Stimulated activated CD8-positive, alpha-beta memory T cell treated with anti-CD3 and anti-CD28 coated beads, Interleukin-12 subunit alpha, Interleukin-12 subunit beta, amount 100 ng/mL, for 24 hours (primary cell): ENCODE results near the gene PACSIN2.

Source experiments
- DNase-seq: peaks from one replicate; pipeline ENCODE4 v3.0.0-alpha.2; 2020; ENCODE audit errors: extremely low read depth

Gene PACSIN2

DNA sequence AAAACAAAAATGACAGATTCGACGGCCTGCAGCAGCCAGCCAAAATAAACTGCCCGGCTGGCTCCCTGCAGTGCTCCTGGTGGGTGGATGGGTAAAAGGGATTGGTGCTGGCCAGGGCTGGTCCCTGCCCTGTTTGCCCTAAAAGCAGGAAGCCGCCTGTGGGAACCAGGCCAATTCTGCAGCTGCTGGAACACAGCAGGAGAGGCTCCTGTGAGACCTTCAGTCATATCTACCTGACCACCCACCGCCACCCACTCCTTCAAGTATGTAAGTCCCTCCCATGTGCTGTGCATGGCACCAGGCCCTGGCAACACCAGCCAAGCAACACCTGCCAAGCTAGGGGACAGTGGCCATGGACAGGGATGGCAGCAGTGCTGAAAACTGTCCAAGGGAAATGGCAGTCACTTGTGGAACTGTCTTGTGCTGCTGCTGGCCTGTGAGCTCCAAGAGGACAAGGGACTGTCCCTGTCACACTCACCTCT is 109.2 kb downstream of the PACSIN2 start:
- no peak for DNase-seq

DNA sequence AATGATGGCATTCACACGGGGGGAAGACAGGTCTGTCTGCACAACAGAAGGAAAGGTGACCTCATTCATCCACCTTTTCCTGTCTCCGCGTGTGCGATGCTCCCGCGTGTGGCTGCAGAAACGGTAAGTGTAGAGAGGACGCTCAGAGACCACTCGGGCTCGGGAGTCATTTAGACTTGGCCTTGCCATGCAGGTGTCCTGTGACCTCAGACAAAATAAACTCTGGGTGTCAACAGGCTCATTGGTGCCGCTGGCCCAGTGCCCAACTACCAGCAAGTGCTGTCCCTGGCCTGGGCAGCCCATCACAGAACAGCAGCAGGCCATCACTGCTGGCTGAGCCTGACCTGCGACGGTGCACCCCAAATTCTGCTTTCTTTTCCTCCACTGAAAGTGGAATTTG is 109.7 kb downstream of the PACSIN2 start:
- DNase-seq = no peak

GRCh38 chr22:42904050-42904449 is 110.9 kb downstream of the PACSIN2 start:
- no peak for DNase-seq

- no peak for DNase-seq
Observed at GRCh38 chr22:42902875-42903510, 112.0 kb downstream of the PACSIN2 start.

DNA sequence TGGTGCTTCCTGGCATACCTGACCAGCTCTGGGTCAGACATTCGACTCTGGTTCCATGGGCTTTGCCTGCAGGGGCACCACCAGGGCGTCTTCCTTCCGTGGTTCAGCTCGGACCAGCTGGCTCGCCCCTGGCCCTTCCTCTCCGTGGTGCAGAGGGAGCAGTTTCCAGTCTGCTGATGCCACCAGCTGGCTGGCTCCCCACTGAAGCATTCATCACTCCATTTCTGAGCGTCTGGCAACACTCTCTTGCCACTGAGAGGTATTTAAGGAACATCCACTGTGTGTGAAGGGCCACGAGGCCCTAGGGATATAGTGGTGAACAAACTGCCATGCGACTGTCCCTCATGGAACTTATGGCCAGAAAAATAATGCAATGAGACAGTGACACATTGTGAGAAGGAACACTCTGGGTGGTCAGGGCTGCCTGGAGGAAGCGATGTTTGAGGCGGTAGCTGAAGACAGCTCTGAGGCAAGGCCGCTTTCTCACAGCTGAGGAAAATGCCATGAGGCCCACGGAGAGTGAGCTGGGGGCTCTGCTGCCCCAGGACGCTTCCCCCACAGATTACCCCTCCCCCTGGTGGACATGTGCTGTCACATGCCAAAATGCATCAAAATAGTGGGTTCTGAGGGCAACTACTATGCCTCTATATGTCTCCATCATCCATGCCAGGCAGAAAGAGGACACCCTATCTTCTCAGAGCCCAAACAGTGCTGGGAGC is 113.0 kb downstream of the PACSIN2 start:
- DNase-seq = no peak

- no peak for DNase-seq
Observed at GRCh38 chr22:42897960-42898359, 117.0 kb downstream of the PACSIN2 start.

- no peak for DNase-seq
Observed at GRCh38 chr22:42895541-42895981, 119.4 kb downstream of the PACSIN2 start.

DNA sequence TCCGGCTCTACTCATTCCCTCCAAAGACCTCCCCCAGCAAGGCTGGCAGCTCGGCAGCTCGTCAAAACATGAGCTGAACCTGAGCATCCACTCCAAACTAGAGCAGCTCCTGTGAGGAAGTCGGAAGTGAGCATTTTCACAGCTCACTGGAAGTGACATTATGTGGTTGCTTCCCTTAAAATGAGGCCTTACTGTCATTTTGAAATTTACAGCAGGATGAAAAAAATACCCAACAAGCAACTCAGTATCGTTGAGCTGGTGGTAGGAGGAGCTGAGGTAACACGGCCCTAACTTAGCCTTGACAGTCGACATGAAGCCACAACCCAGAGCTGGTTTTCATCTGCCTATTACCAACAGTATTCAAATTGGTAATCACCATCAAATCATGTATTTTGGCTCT is 119.9 kb downstream of the PACSIN2 start:
- no peak for DNase-seq

DNA sequence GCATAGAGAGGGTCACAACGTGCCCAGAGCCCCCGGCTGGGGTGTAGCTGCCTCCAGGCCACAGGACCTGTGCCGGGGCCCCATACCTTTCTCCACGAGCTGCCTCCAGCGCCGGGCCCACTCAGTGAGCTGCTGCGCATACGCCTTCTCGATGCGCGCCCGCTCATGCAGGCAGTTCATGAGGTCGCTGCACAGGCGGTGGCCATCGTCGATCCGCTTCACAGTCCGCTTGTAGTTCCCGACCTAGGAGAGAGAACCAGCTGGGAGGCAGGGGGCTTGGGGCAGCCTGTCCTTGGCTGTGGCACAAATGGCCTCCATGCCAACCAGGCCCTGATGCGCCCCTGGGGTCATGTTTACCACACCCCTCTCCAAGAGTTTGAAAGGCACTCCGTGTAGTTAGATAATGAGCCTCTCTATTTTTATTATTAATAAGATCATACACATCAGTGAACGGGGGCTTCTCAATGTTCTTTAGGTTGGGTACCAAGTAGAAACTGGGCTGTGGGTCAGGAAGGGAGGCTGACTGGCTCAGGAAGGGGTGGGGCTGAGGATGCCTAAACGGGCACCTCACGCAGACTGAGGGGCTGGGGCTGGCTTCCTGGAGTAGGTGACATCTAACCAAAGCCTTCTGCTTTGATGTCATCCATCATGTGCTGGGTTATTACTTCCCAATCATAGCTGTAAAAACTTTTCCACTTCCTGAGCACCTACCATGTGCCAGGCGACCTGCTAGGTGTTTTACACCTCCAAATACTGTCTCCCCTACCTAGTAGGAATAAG is 121.4 kb downstream of the PACSIN2 start:
- no peak for DNase-seq

DNA sequence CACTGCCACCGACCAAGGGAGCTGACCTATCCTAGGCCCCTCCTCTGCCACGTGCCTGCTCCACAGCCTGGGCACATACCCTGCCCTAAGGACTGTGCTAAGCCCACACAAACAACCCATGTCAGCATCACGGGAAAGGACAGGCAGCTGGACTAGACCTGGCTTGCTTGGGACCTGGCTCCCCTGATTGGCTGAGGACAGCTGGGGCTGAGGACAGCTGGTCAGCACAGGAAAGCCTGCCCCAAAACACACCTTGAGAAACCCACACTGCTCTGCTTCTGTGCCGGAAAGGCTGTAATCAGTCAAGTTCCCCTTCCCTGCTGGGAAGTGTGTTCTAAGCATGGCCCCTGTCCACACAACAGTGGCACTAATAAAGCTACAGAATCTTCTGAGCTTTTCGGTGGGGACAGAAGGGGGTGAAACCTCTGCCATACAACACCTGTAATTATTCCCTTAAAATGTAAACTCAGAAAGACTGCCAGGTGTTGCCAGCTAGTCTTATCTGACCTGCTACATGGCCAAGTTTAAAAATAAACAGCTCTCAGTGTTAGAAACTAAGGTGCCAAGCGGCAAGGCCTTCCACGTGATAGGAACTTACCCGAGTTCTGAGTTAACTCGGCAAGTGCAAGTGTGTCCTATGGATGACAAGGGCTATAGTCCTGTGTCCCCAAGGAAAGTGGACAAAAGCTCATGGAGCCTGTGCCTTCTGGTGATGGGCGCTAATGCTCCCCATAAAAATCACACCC is 122.2 kb downstream of the PACSIN2 start:
- DNase-seq = no peak

- no peak for DNase-seq
Observed at GRCh38 chr22:42892156-42892555, 122.8 kb downstream of the PACSIN2 start.

DNA sequence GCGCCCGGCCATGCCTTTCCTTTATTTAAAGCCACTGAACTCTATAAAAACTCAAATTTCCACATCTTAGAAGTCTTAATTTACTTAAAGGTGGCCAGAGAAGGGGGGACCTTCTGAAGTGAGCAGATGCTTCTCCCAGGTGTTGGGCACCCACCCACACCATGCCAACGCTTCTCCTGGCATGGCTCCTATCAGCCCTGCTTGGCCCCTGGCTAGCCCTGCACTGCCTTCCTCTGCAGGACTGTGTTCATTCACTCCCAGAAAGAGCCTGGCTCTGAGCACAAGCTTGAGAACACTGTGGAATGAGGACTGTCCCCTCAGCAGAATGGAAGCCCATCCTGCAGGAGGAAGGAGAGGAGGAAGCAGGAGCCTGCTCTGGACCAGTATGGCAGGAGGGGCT is 123.3 kb downstream of the PACSIN2 start:
- DNase-seq = no peak

DNA sequence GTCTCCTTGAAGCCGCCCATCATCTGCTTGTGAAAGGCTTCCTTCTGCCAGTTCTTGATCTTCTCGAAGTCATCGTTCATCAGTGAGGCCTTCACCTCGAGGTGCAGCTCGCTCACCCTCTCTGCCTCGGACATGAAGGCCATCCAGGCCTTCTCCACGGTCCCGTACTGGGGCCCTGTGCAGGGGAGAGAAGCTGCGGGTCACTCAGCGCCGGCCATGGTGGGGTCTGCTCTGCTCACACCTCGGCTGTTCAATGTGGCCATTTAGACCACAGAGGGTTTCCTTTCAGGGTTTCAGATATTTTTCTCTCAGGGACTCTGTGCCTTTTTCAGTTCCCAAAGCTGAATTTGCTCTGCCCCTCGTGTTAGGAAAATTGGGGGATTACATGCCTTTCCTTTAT is 123.9 kb downstream of the PACSIN2 start:
- no peak for DNase-seq

DNA sequence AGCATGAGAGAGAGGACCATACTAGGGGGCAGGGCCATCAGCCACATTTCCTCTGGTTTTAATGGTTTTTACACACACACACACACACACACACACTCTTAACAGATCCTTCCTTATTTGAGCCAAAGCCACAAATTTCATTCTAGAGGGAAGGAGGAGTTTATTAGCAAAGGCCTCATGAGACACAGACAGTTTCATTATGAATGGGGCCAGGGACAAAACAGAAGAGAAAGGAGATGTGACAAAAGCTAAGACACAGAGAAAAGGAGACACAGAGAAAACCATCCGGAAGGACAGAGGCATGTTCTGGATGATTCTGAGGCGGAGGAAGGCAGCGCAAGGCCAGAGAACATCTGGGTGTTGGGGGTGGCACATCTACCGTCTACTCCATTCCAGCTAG is 125.6 kb downstream of the PACSIN2 start:
- no peak for DNase-seq

DNA sequence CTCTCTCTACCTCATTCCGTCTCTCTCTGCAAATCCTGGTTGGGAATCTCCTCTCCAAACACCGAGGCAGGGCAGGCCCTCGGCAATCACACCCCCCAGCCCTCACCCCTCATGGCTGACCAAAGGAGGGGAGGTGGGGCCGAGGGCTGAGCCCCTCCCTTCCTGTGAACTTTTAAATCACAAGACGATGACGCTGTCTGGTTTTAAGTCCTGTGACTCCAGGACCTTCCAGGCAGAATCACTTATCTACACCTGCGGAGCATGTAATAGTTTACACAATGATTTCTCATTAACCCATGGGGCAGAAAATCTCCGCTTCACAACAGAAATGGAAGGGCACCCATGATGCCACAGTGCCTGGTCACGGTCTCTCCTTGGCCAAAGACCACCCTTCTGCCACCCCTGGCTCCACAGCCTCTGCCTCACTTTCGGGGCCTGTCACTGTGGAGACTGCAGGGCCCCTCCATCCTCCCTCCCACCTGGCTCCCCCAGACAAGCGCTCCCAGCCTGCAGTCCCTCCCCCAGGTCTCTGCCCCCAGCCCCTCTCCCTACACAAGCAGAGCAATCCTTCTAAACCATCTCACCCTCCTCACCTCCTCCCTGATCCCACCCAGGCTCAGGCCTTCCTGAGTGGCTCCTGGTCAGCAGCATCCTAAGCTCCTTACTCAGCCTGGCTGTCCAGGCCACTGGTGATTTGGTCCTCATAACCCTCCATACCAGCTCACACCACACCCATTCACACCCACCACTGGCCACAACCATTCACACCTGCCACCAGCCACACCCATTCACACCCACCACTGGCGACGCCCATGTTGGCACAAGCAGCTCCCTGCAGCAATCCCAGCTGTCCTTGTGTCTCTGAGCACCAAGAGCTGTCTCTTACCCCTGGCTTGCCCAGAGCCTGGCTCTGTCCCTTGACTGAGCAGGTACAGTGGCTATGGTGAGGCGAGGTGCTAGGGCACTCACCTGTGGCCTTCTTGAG is 127.1 kb downstream of the PACSIN2 start:
- no peak for DNase-seq

- DNase-seq = no peak
Observed at GRCh38 chr22:42887120-42887519, 127.8 kb downstream of the PACSIN2 start.

DNA sequence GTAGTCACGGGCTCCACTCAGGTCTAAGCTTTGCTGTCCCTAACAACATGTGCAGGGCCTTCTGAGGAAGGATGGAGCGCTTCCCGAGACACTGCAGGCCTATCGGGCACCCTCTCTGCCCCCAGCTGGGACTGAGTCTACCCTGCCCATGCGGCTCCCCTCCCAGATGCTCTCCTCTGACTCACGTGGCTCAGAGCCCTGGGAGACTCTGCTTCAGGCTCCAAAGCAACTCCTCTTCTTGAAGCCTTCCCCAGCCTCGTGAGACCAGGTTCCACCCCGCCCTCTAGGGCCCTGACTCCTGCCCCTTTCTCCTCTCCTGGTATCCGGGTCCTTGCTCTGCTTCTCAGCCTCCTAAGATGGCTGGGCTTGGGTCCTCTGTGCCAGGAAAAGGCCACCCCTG is 129.5 kb downstream of the PACSIN2 start:
- no peak for DNase-seq

DNA sequence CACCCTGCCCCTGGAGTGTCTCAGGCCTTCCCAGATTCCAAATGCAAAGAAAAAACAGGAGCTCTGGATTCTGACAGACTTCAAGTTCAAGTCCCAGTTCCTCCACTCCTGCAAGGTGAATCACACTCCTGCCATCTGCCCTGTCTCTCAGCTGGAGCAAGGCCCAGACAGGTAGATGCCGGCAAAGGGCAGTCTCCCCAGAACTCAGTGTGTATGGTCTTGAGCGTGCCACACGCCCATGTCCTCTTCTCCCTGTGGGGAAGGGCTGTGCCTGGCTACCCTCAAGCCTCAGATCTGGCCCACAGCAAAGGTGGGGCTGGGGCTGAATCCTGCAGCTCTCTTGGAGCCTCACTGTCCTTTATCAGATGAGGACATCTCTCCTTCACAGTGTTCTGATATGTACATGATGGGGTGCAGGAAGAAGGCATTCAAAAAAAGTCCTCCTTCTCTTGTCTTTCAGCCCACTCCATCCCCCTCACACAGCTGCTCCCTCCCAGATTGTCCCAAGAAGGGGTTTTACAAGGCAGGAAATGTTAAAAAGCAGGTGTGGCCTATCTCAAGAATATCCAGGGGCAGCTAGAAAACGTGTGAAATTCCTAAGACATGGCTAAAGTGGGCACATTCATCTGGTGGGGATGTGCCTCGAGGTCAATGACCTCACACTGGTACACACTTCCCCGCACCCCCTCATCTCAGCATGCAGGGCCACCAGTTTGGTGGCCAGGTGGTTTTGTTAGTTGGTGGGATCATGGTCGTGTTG is 130.2 kb downstream of the PACSIN2 start:
- no peak for DNase-seq

- no peak for DNase-seq
Observed at GRCh38 chr22:42883970-42884369, 131.0 kb downstream of the PACSIN2 start.

DNA sequence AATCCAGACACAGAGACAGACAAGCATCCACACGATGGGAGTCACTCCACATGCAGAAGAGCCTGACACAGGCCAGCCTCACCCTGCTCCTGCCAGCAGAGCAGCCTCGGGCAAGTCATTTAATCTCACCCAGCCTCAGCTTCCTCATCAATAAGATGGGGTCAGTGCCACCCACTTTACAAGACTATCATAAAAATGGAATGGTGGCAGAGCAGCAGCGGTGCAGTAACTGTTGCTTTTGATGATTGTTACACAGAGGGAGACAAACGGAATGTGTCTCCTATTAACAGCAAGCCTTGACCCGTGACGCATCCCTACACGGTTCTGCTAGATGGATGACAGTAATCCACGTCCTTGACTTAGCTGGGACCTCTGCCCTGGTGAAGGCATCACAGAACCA is 131.8 kb downstream of the PACSIN2 start:
- no peak for DNase-seq
